Osteoblast (primary cell): ENCODE data around the gene LSP1. TPM values are rescaled to one million over a fixed set of nuclear protein-coding genes. Genes with fewer than 3 reads are reported as not detected.

Source experiments
- DNase-seq: peaks from one replicate; pipeline ENCODE4 v3.0.0; 2011; ENCODE audit warnings: low spot score, mixed read lengths; ENCODE audit not compliant: insufficient read length; ENCODE audit errors: missing footprints
- H2AFZ ChIP-seq: 2 replicates; pipeline ENCODE4 v1.6.0; 2011; ENCODE audit warnings: mild to moderate bottlenecking, low read length
- H3K27ac ChIP-seq: 2 replicates; pipeline ENCODE4 v1.5.1; 2011; ENCODE audit warnings: mild to moderate bottlenecking, low read depth, low read length, moderate library complexity
- H3K27me3 ChIP-seq: 2 replicates; pipeline ENCODE4 v1.6.0; 2012; ENCODE audit warnings: mild to moderate bottlenecking, control low read depth, inconsistent platforms, low read length, moderate library complexity; ENCODE audit not compliant: insufficient read depth
- H3K36me3 ChIP-seq: 2 replicates; pipeline ENCODE4 v1.5.1; 2011; ENCODE audit warnings: mild to moderate bottlenecking, low read length, control low read depth, moderate library complexity; ENCODE audit not compliant: insufficient read depth
- H3K4me1 ChIP-seq: 2 replicates; pipeline ENCODE4 v1.5.1; 2011; ENCODE audit warnings: mild to moderate bottlenecking, low read length, control low read depth, moderate library complexity; ENCODE audit not compliant: insufficient read depth
- H3K4me2 ChIP-seq: 2 replicates; pipeline ENCODE4 v1.6.0; 2011; ENCODE audit warnings: mild to moderate bottlenecking, low read length; ENCODE audit not compliant: insufficient read depth
- H3K4me3 ChIP-seq: fragments of 200-600 bp; sonication (generic); 3 replicates; pipeline ENCODE4 v1.5.1; 2012; ENCODE audit warnings: mild to moderate bottlenecking, low read length, inconsistent platforms; ENCODE audit not compliant: insufficient read depth
- H3K79me2 ChIP-seq: 2 replicates; pipeline ENCODE4 v1.6.0; 2012; ENCODE audit warnings: mild to moderate bottlenecking, low read length, control low read depth, inconsistent platforms; ENCODE audit not compliant: insufficient read depth
- H3K9me3 ChIP-seq: 2 replicates; pipeline ENCODE4 v1.5.1; 2011; ENCODE audit warnings: low read depth, low read length, control low read depth
- H4K20me1 ChIP-seq: 2 replicates; pipeline ENCODE4 v1.6.0; 2012; ENCODE audit warnings: mild to moderate bottlenecking, low read length, control low read depth; ENCODE audit not compliant: insufficient read depth
- total RNA-seq: library from RNA; depleted of rRNA; stranded (reverse); fragments of >200 nt; gene quantifications from 2 replicates; pipeline ENCODE4 v1.2.3, GENCODE V29; 2012
- TF ChIP-seq, protein P1 (sequence below): IDR thresholded peaks from 2 replicates; pipeline ENCODE4 v1.5.1; 2011; ENCODE audit warnings: mild to moderate bottlenecking, low read depth, low read length, moderate library complexity; ENCODE audit errors: extremely low read depth

LSP1 gene
- total RNA-seq, 1 donor: 54.6 TPM

DNA sequence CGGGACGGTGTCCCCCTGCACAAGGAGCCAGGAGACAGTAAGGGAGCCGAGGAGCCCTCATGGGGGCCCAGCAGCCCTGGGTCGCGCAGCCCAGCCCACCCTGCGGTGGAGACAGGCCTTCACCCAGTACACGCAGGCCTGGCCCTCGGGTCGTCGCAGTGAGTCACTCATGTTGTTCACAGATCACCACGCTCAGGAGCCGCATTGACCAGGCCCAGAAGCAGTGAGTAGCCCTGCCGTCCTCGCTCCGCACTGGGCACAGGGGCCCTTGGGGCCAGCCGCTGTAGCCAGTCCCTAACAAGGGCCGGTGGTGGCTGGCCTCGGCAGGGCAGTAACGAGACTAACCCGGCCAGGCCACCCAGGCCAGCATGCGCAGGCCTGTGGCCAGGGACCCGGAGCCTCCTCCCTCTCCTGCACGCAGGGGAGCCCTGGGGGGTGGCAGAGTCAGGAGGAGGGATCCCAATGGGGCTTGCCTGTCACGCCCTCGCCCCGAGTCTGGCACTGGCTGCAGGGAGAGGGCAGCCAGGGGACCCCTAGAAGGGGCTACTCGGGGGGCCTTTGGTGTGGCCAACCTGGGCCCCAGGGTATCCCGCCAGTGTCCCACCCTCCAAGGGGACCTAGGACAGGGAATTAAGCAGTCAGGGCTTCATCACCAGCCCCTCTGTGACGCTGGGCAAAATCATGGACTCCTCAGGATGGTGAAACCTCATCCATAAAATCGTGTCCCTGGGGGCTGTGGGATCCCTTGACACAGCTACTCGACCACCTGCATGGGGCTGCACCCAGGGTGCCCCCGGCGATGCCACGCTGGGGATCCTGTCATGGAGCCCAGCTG is 84.1 kb downstream of the LSP1 start:
- Histone ChIP-seq H3K27me3 (no peaks in the 10 kb centered on the region), H3K9me3 (no peaks in the 10 kb centered on the region), H3K4me1 (no peaks in the 10 kb centered on the region), H3K4me3 (no peak overlapping the region), H2AFZ (no peak overlapping the region), H3K36me3 (no peaks in the 10 kb centered on the region), H3K27ac (no peak overlapping the region), H3K4me2 (no peak overlapping the region), H4K20me1 (no peaks in the 10 kb centered on the region), H3K79me2 (no peaks in the 10 kb centered on the region)
- TF ChIP-seq, protein P1, sequence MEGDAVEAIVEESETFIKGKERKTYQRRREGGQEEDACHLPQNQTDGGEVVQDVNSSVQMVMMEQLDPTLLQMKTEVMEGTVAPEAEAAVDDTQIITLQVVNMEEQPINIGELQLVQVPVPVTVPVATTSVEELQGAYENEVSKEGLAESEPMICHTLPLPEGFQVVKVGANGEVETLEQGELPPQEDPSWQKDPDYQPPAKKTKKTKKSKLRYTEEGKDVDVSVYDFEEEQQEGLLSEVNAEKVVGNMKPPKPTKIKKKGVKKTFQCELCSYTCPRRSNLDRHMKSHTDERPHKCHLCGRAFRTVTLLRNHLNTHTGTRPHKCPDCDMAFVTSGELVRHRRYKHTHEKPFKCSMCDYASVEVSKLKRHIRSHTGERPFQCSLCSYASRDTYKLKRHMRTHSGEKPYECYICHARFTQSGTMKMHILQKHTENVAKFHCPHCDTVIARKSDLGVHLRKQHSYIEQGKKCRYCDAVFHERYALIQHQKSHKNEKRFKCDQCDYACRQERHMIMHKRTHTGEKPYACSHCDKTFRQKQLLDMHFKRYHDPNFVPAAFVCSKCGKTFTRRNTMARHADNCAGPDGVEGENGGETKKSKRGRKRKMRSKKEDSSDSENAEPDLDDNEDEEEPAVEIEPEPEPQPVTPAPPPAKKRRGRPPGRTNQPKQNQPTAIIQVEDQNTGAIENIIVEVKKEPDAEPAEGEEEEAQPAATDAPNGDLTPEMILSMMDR: no peak
- peak; percentile 87 for DNase-seq

DNA sequence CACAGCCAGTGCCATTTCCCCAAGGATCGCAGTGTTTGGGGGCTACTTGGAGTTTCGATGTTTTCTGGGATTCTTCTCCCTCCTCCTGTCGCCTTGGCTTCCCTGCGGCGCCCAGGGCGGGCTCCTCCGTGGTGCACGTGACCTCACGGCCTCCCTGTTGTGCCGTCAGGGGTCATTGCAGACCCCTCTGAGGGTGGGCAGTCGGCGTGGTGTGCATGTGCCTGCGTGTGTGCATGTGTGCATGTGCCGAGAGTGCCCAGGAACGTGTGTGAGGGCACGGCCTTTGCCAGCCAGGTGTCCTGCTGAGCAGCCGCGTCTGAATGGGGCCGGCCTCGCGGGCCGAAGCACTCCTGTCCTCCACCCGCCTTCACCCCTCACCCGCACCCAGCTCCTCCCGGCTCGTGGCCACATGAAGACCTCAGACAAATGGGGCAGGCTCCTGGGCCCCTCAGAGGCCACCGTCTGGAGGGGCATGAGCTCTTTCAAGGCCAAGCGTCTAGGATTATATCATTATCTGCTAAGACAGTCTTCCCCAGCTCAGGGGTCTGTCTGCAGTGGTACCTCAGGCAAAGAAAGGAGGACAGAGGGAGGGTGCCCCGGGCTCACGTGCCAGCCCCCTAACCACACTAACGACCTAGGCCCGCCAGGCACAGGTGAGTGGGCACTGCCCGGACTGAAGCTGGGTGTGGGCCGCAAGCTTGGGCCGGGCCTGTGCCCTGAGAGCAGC is 84.9 kb downstream of the LSP1 start:
- Histone ChIP-seq H3K27ac (no peak overlapping the region), H3K9me3 (no peaks in the 10 kb centered on the region), H3K4me3 (no peak overlapping the region), H3K79me2 (no peaks in the 10 kb centered on the region), H3K4me2 (no peak overlapping the region), H3K36me3 (no peaks in the 10 kb centered on the region), H3K4me1 (no peaks in the 10 kb centered on the region), H3K27me3 (no peaks in the 10 kb centered on the region), H2AFZ (no peak overlapping the region), H4K20me1 (no peaks in the 10 kb centered on the region)
- peak; percentile 85 for DNase-seq
- TF ChIP-seq, protein P1: no peak

GRCh38 chr11:1938343-1939005 is 85.6 kb downstream of the LSP1 start:
- Histone ChIP-seq H3K4me1 (peaks cover 1% of the 10 kb centered on the region), H4K20me1 (no peaks in the 10 kb centered on the region), H3K27ac (no peak overlapping the region), H2AFZ (no peak overlapping the region), H3K9me3 (no peaks in the 10 kb centered on the region), H3K27me3 (no peaks in the 10 kb centered on the region), H3K4me2 (no peak overlapping the region), H3K79me2 (no peaks in the 10 kb centered on the region), H3K4me3 (no peak overlapping the region), H3K36me3 (no peaks in the 10 kb centered on the region)
- TF ChIP-seq, protein P1: no peak
- peak; percentile 41 for DNase-seq
